Hepatocyte (in vitro differentiated cells): Measurements from ENCODE around the gene RAB8A.

Source experiments
- EZH2 ChIP-seq: fragments of 200-600 bp; sonication (generic); IDR thresholded peaks from 2 replicates; pipeline ENCODE4 v1.6.1; 2016; ENCODE audit warnings: antibody characterized with exemption, mild to moderate bottlenecking, borderline replicate concordance
- TF ChIP-seq, protein P1 (sequence below): fragments of 200-600 bp; sonication (generic); IDR thresholded peaks from 2 replicates; pipeline ENCODE4 v1.5.1; 2016; ENCODE audit warnings: antibody characterized with exemption, mild to moderate bottlenecking; ENCODE audit not compliant: poor library complexity

DNA sequence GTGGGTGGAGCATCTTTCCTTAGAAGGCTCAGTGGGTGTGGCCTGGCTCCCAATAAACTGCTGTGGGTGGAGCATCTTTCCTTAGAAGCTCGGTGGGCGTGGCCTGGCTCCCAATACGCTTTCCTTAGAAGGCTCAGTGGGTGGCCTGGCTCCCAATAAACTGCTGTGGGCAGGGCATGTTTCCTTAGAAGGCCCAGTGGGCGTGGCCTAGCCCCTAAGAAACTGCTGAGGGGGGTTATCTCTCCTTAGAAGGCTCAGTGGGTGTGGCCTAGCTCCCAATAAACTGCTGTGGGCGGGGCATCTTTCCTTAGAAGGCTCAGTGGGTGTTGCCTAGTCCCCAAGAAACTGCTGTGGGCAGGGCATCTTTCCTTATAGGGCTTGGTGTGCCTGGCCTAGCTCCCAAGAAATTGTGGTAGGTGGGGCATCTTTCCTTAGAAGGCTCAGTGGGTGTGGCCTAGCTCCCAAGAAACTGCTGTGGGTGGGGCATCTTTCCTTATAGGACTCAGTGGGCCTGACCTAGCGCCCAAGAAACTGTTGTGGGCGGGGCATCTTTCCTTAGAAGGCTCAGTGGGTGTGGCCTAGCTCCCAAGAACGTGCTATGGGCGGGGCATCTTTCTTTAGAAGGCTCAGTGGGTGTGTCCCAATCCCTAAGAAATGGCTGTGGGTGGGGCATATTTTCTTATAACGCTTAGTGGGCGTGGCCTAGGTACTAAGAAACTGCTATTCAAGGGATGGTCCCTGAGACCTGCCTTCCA lies 42.1 kb downstream of the RAB8A start:
- TF ChIP-seq, protein P1, sequence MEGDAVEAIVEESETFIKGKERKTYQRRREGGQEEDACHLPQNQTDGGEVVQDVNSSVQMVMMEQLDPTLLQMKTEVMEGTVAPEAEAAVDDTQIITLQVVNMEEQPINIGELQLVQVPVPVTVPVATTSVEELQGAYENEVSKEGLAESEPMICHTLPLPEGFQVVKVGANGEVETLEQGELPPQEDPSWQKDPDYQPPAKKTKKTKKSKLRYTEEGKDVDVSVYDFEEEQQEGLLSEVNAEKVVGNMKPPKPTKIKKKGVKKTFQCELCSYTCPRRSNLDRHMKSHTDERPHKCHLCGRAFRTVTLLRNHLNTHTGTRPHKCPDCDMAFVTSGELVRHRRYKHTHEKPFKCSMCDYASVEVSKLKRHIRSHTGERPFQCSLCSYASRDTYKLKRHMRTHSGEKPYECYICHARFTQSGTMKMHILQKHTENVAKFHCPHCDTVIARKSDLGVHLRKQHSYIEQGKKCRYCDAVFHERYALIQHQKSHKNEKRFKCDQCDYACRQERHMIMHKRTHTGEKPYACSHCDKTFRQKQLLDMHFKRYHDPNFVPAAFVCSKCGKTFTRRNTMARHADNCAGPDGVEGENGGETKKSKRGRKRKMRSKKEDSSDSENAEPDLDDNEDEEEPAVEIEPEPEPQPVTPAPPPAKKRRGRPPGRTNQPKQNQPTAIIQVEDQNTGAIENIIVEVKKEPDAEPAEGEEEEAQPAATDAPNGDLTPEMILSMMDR, result no peak
- no peak for TF ChIP-seq EZH2
